PC-9 (cell line): ENCODE data around the gene TBC1D8B. TPM values are rescaled to one million over a fixed set of nuclear protein-coding genes. Genes with fewer than 3 reads are reported as not detected.
A peak's percentile ranks its signal among the peaks of the same experiment; 100 is the strongest.
"Not testable (repeated sequence)": the region's sequence is repeated elsewhere in the genome, so short reads cannot be mapped to it uniquely, and the experiment has no call there.

Experiments
- BruUV-seq: library from RNA; stranded (reverse); fragments of 400-500 nt; replicated peaks from 2 replicates; lab custom pipeline; 2021; lab: Mats Ljungman, UMichigan
- CTCF ChIA-PET: fragments of 300-600 bp; sonication (Branson Sonifier 250); formaldehyde crosslinking; loops from one replicate; lab custom pipeline; 2022; ENCODE audit warnings: antibody characterized with exemption; lab: Charles Lee
- POLR2A ChIA-PET: fragments of 300-600 bp; sonication (Branson Sonifier 250); formaldehyde crosslinking; loops from one replicate; lab custom pipeline; 2022; ENCODE audit warnings: antibody characterized with exemption; ENCODE audit not compliant: unreplicated experiment; lab: Charles Lee
- DNase-seq, 2 experiments: peaks; one replicate each; pipeline versions ENCODE4 v3.0.0 to v3.0.0-alpha.2; 2015 to 2022; ENCODE audit warnings: mixed read lengths in 1 of 2
- H2AFZ ChIP-seq: fragments of 200-600 bp; sonication (generic); 2 replicates; pipeline ENCODE4 v1.8.1; 2017; ENCODE audit warnings: antibody characterized with exemption
- H3F3A ChIP-seq: fragments of 200-600 bp; sonication (generic); 2 replicates; pipeline ENCODE4 v1.8.1; 2017; ENCODE audit warnings: antibody characterized with exemption, mild to moderate bottlenecking, low read depth; ENCODE audit not compliant: insufficient read depth
- H3K27ac ChIP-seq: fragments of 200-600 bp; sonication (generic); 2 replicates; pipeline ENCODE4 v1.6.1; 2016; ENCODE audit warnings: mixed run types
- H3K27me3 ChIP-seq: fragments of 200-600 bp; sonication (generic); 2 replicates; pipeline ENCODE4 v1.6.1; 2016; ENCODE audit warnings: low read depth, mixed run types; ENCODE audit not compliant: insufficient read depth
- H3K36me3 ChIP-seq: fragments of 200-600 bp; sonication (generic); 2 replicates; pipeline ENCODE4 v1.6.1; 2016; ENCODE audit warnings: low read depth, mixed run types
- H3K4me1 ChIP-seq: fragments of 200-600 bp; sonication (generic); replicated peaks from 2 replicates; pipeline ENCODE4 v1.6.1; 2016; ENCODE audit warnings: mixed run types; ENCODE audit not compliant: insufficient read depth
- H3K4me2 ChIP-seq: fragments of 200-600 bp; sonication (generic); 2 replicates; pipeline ENCODE4 v1.6.1; 2017; ENCODE audit warnings: mixed run types
- H3K4me3 ChIP-seq: fragments of 200-600 bp; sonication (generic); 2 replicates; pipeline ENCODE4 v1.6.1; 2016; ENCODE audit warnings: mixed run types
- H3K79me2 ChIP-seq: fragments of 200-600 bp; sonication (generic); 2 replicates; pipeline ENCODE4 v1.6.1; 2017; ENCODE audit warnings: low read depth, mixed run types
- H3K9me2 ChIP-seq: fragments of 200-600 bp; sonication (generic); 2 replicates; pipeline ENCODE4 v1.8.1; 2017; ENCODE audit warnings: mild to moderate bottlenecking; ENCODE audit not compliant: insufficient read depth
- H3K9me3 ChIP-seq: fragments of 200-600 bp; sonication (generic); 2 replicates; pipeline ENCODE4 v1.8.1; 2016; ENCODE audit warnings: low read depth; ENCODE audit not compliant: insufficient read depth
- H4K20me1 ChIP-seq: fragments of 200-600 bp; sonication (generic); 2 replicates; pipeline ENCODE4 v1.8.1; 2017; ENCODE audit not compliant: insufficient read depth
- EZH2 ChIP-seq: fragments of 200-600 bp; sonication (generic); IDR thresholded peaks from 2 replicates; pipeline ENCODE4 v1.8.0; 2017; ENCODE audit warnings: antibody characterized with exemption, low read depth
- intact Hi-C: fragments of 100-400 bp; cut with micrococcal nuclease; formaldehyde crosslinking; loops from one replicate; pipeline ENCODE4 v1.10.0; 2022; ENCODE audit not compliant: unreplicated experiment
- total RNA-seq: library from RNA; stranded (reverse); gene quantifications from 2 replicates; pipeline ENCODE4 v1.2.3, GENCODE V29; 2021
- TF ChIP-seq, protein P1 (sequence below): fragments of 200-600 bp; sonication (generic); conservative IDR thresholded peaks from 2 replicates; pipeline ENCODE4 v1.6.1; 2017; ENCODE audit warnings: mixed run types, antibody characterized with exemption, mild to moderate bottlenecking, moderate library complexity

The TBC1D8B gene
- total RNA-seq, 1 experiment from 2014 or later: 5.3 TPM

- Histone ChIP-seq H3K36me3 (no peaks in the 10 kb centered on the region), H3K9me3 (no peaks in the 10 kb centered on the region), H2AFZ (no peak overlapping the region), H3K27ac (no peak overlapping the region), H3F3A (no peaks in the 10 kb centered on the region), H3K4me1 (no peaks in the 10 kb centered on the region), H3K9me2 (no peaks in the 10 kb centered on the region), H3K4me3 (no peak overlapping the region), H3K79me2 (no peaks in the 10 kb centered on the region), H3K4me2 (no peak overlapping the region), H4K20me1 (no peaks in the 10 kb centered on the region), H3K27me3 (no peaks in the 10 kb centered on the region)
- TF ChIP-seq EZH2: no peak
- TF ChIP-seq, protein P1, sequence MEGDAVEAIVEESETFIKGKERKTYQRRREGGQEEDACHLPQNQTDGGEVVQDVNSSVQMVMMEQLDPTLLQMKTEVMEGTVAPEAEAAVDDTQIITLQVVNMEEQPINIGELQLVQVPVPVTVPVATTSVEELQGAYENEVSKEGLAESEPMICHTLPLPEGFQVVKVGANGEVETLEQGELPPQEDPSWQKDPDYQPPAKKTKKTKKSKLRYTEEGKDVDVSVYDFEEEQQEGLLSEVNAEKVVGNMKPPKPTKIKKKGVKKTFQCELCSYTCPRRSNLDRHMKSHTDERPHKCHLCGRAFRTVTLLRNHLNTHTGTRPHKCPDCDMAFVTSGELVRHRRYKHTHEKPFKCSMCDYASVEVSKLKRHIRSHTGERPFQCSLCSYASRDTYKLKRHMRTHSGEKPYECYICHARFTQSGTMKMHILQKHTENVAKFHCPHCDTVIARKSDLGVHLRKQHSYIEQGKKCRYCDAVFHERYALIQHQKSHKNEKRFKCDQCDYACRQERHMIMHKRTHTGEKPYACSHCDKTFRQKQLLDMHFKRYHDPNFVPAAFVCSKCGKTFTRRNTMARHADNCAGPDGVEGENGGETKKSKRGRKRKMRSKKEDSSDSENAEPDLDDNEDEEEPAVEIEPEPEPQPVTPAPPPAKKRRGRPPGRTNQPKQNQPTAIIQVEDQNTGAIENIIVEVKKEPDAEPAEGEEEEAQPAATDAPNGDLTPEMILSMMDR: peak; percentile 56
- POLR2A ChIA-PET: no interaction called here
- BruUV-seq: no TSS peak
- intact Hi-C loops: loop anchor here (10.0 kb wide), 2 partner anchors 307 to 377 kb away; no protein-coding TSS in a partner anchor
- CTCF ChIA-PET: no interaction called here
- no peak for DNase-seq
Observed at GRCh38 chrX:106791495-106791894, 11.0 kb upstream of the TBC1D8B start.

- intact Hi-C loops: loop anchor here (1.0 kb wide), 1 partner anchor 198 kb away; the partner anchor contains the start of gene MORC4
Observed at GRCh38 chrX:106802063-106802387, 448 bp upstream of the TBC1D8B start.

GRCh38 chrX:106811131-106811910 lies 8.8 kb downstream of the TBC1D8B start:
- TF ChIP-seq EZH2: no peak
- TF ChIP-seq, protein P1: no peak
- H3K4me2 ChIP-seq: no peak overlapping the region
- ChIA-PET POLR2A (no interaction called here), CTCF (no interaction called here)
- no peaks in the 10 kb centered on the region for H3K4me1 ChIP-seq
- no peaks in the 10 kb centered on the region for H3K79me2 ChIP-seq
- no peaks in the 10 kb centered on the region for H3F3A ChIP-seq
- DNase-seq: no peak
- H2AFZ ChIP-seq: no peak overlapping the region
- no peaks in the 10 kb centered on the region for H3K9me2 ChIP-seq
- H3K27ac ChIP-seq: no peak overlapping the region
- H3K4me3 ChIP-seq: no peak overlapping the region
- no peaks in the 10 kb centered on the region for H3K36me3 ChIP-seq
- H4K20me1 ChIP-seq: no peaks in the 10 kb centered on the region
- intact Hi-C loops: no loop called here
- no peaks in the 10 kb centered on the region for H3K27me3 ChIP-seq
- no peaks in the 10 kb centered on the region for H3K9me3 ChIP-seq
- BruUV-seq: no TSS peak

More at GRCh38 chrX:106802063-106802387, 448 bp upstream of the TBC1D8B start:
- DNase-seq: peak in 1 of 2 experiments; percentile 4
- peaks cover 5% of the 10 kb centered on the region; the same call in 1 of the 2 replicates for H3K79me2 ChIP-seq
- CTCF ChIA-PET: no interaction called here
- peak overlapping the region; percentile 77 for H3K4me2 ChIP-seq
- BruUV-seq: no TSS peak
- H3K9me2 ChIP-seq: no peaks in the 10 kb centered on the region
- POLR2A ChIA-PET: interaction anchor here (0.6 kb wide), 3 partner anchors 1180 to 1645 kb away, joined by 7 to 12 read pairs (median 10); no protein-coding TSS in a partner anchor
- H4K20me1 ChIP-seq: no peaks in the 10 kb centered on the region
- H3K27ac ChIP-seq: peak overlapping the region; percentile 50
- no peaks in the 10 kb centered on the region for H3K9me3 ChIP-seq
- H3K4me3 ChIP-seq: peak overlapping the region; percentile 77
- H3F3A ChIP-seq: no peaks in the 10 kb centered on the region
- peak overlapping the region; percentile 94 for H2AFZ ChIP-seq
- TF ChIP-seq, protein P1: no peak
- TF ChIP-seq EZH2: no peak
- H3K4me1 ChIP-seq: peaks cover 7% of the 10 kb centered on the region; the same call in 1 of the 2 replicates
- H3K36me3 ChIP-seq: no peaks in the 10 kb centered on the region
- H3K27me3 ChIP-seq: no peaks in the 10 kb centered on the region

DNA sequence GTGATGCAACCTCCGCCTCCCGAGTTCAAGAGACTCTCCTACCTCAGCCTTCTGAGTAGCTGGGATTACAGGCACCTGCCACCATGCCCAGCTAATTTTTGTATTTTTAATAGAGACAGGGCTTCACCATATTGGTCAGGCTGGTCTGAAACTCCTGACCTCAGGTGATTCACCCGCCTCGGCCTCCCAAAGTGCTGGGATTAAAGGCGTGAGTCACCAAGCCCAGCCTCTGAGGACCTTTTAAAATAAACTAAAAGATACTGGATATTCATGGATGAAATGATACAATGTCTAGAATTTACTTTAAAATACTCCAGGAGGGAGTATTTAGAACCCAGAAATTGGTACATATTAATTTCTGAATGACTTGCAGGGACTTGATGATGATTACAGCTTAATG lies 10.5 kb downstream of the TBC1D8B start:
- intact Hi-C loops, H3K9me2 ChIP-seq, BruUV-seq, H3K4me3 ChIP-seq, H3K36me3 ChIP-seq, H3K27me3 ChIP-seq, H4K20me1 ChIP-seq, H3K27ac ChIP-seq, CTCF ChIA-PET, H3F3A ChIP-seq, H2AFZ ChIP-seq, POLR2A ChIA-PET, H3K4me1 ChIP-seq, H3K4me2 ChIP-seq, H3K79me2 ChIP-seq, H3K9me3 ChIP-seq: not testable (repeated sequence)
- peak in 1 of 2 experiments; percentile 42 for DNase-seq

DNA sequence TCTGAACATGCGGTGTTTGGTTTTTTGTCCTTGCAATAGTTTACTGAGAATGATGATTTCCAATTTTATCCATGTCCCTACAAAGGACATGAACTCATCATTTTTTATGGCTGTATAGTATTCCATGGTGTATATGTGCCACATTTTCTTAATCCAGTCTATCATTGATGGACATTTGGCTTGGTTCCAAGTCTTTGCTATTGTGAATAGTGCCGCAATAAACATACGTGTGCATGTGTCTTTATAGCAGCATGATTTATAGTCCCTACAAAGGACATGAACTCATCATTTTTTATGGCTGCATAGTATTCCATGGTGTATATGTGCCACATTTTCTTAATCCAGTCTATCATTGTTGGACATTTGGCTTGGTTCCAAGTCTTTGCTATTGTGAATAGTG lies 11.6 kb downstream of the TBC1D8B start:
- H3K4me2 ChIP-seq, BruUV-seq, H3K27me3 ChIP-seq, H3K9me3 ChIP-seq, DNase-seq, H3K27ac ChIP-seq, H3K9me2 ChIP-seq, H2AFZ ChIP-seq, H3K4me3 ChIP-seq, intact Hi-C loops, CTCF ChIA-PET, H3K79me2 ChIP-seq, H3K4me1 ChIP-seq, POLR2A ChIA-PET, H4K20me1 ChIP-seq, H3K36me3 ChIP-seq, H3F3A ChIP-seq: not testable (repeated sequence)
